AG04450 (cell line): ENCODE data around the gene ASAP3. TPM values are rescaled to one million over a fixed set of nuclear protein-coding genes. Genes with fewer than 3 reads are reported as not detected.

ENCODE experiments used
- CTCF ChIA-PET: fragments of 300-600, 350-600 bp; formaldehyde crosslinking; extraction: SDS; loops from one replicate; lab custom pipeline; 2022; ENCODE audit warnings: antibody characterized with exemption, inconsistent platforms; lab: Charles Lee
- POLR2A ChIA-PET: fragments of 350-600 bp; formaldehyde crosslinking; extraction: SDS; loops from one replicate; lab custom pipeline; 2021; ENCODE audit warnings: antibody characterized with exemption, inconsistent platforms; lab: Yijun Ruan, JAX
- DNase-seq: peaks from one replicate; pipeline ENCODE4 v3.0.0-alpha.2; 2011; ENCODE audit warnings: low read depth, low spot score
- H3K27ac ChIP-seq: one replicate; pipeline ENCODE4 v1.5.1; 2012; ENCODE audit warnings: low read depth, low read length, control low read depth
- H3K27me3 ChIP-seq: one replicate; pipeline ENCODE4 v1.6.0; 2012; ENCODE audit warnings: low read length; ENCODE audit not compliant: control insufficient read depth, insufficient read depth
- H3K4me3 ChIP-seq: 2 replicates; pipeline ENCODE4 v1.5.1; 2011; ENCODE audit warnings: mild to moderate bottlenecking, low read depth, low read length, control low read depth
- H3K9me3 ChIP-seq: 2 replicates; pipeline ENCODE4 v1.5.1; 2012; ENCODE audit warnings: low read length; ENCODE audit not compliant: control insufficient read depth, insufficient read depth
- polyA plus RNA-seq: library from polyadenylated mRNA; depleted of rRNA; stranded (reverse); fragments of >200 nt; gene quantifications from 2 replicates; pipeline ENCODE4 v1.2.3, GENCODE V29; 2011
- TF ChIP-seq, protein P1 (sequence below): IDR thresholded peaks from 2 replicates; pipeline ENCODE4 v1.5.1; 2011; ENCODE audit warnings: low read depth, low read length, control low read depth, inconsistent platforms

ASAP3 gene
- polyA plus RNA-seq, 1 experiment, result 25.5 TPM

DNA sequence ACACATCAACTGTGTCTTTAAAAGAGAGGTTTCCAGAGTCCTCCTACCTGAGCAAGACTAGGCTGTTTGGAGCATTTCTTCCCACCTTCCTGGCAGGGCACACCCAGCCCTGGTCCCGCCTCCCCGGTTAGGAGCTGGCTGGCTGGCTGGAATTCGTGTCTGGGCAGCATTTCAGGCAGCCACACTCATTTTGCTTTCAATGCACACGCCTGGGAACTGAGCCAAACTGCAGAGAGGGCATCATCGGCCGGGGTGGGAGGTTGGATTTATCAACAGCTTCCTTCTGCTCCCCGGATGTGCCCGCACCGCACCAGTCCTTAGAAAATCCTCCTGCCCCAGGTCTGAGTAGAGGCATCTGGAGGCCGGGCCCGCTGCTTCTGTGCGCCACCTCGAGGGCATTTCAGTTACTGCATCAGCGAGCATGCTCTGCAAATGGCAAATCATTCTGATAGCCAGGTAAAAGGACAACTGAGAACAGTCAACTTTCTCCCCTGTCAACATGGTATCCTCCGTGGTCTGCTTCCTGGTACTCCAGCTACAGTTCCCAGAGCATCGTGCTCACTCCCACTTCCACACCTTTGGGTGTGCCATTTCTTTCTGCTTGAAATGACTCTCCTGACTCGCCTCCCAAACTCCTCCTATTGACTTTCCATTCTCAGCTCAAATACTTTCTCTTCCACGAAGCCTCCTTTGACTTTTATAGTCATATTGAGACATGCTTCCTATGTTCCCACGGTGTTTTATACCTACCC, 80.1 kb downstream of the ASAP3 start:
- ChIA-PET POLR2A (interaction anchor here (0.7 to 2.7 kb wide), 6 partner anchors 10 to 80 kb away, joined by 3 to 24 read pairs (median 4); partner anchors contain the start of genes ASAP3 and HNRNPR), CTCF (interaction anchor here (0.6 to 2.9 kb wide), 52 partner anchors 9 to 429 kb away, joined by 3 to 34 read pairs (median 3); partner anchors contain the start of genes HNRNPR, TCEA3 and ZNF436)
- TF ChIP-seq, protein P1, sequence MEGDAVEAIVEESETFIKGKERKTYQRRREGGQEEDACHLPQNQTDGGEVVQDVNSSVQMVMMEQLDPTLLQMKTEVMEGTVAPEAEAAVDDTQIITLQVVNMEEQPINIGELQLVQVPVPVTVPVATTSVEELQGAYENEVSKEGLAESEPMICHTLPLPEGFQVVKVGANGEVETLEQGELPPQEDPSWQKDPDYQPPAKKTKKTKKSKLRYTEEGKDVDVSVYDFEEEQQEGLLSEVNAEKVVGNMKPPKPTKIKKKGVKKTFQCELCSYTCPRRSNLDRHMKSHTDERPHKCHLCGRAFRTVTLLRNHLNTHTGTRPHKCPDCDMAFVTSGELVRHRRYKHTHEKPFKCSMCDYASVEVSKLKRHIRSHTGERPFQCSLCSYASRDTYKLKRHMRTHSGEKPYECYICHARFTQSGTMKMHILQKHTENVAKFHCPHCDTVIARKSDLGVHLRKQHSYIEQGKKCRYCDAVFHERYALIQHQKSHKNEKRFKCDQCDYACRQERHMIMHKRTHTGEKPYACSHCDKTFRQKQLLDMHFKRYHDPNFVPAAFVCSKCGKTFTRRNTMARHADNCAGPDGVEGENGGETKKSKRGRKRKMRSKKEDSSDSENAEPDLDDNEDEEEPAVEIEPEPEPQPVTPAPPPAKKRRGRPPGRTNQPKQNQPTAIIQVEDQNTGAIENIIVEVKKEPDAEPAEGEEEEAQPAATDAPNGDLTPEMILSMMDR, result peak; percentile 96
- peak overlapping the region; percentile 78 for H3K27ac ChIP-seq
- peak; percentile 65 for DNase-seq
- H3K9me3 ChIP-seq, result no peaks in the 10 kb centered on the region
- H3K4me3 ChIP-seq, result no peak overlapping the region
- no peaks in the 10 kb centered on the region for H3K27me3 ChIP-seq

DNA sequence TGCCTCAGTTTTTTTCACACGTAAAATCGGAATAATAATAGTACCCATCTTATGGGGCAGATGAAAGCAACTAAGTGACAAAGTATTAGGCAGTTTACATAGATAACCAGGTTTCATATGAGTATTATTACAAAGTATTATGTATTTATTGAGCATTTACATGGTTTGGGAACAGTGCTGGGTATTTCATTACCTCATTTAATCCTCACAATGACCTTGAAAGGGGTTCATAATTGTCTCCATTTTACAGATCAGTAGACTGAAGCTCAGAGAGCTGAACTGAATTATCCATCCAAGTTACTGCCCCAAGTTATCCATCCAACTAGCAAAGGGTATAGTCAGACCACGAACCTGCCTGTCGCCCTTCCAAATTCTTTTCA, 80.6 kb downstream of the ASAP3 start:
- Histone ChIP-seq H3K27ac (peak overlapping the region; percentile 78), H3K27me3 (no peaks in the 10 kb centered on the region), H3K9me3 (no peaks in the 10 kb centered on the region), H3K4me3 (no peak overlapping the region)
- ChIA-PET CTCF (interaction anchor here (0.6 to 2.9 kb wide), 46 partner anchors 9 to 415 kb away, joined by 3 to 34 read pairs (median 4); partner anchors contain the start of genes HNRNPR, TCEA3 and ZNF436), POLR2A (interaction anchor here (0.7 to 2.7 kb wide), 6 partner anchors 9 to 81 kb away, joined by 3 to 24 read pairs (median 4); partner anchors contain the start of genes ASAP3 and HNRNPR)
- no peak for DNase-seq
- TF ChIP-seq, protein P1, result no peak

GRCh38 chr1:23403038-23403336, 81.0 kb downstream of the ASAP3 start:
- no peaks in the 10 kb centered on the region for H3K9me3 ChIP-seq
- ChIA-PET POLR2A (interaction anchor here (1.4 to 2.7 kb wide), 3 partner anchors 9 to 58 kb away, joined by 4 to 24 read pairs (median 6); partner anchors contain the start of gene HNRNPR), CTCF (interaction anchor here (0.7 to 2.9 kb wide), 13 partner anchors 9 to 132 kb away, joined by 3 to 34 read pairs (median 6); partner anchors contain the start of genes HNRNPR and ZNF436)
- TF ChIP-seq, protein P1, result no peak
- H3K4me3 ChIP-seq, result no peak overlapping the region
- peak; percentile 34 for DNase-seq
- no peaks in the 10 kb centered on the region for H3K27me3 ChIP-seq
- peak overlapping the region; percentile 25 for H3K27ac ChIP-seq

GRCh38 chr1:23402286-23403037, 81.5 kb downstream of the ASAP3 start:
- TF ChIP-seq, protein P1, result no peak
- H3K4me3 ChIP-seq, result no peak overlapping the region
- DNase-seq, result no peak
- H3K27me3 ChIP-seq, result no peaks in the 10 kb centered on the region
- ChIA-PET CTCF (interaction anchor here (0.7 to 2.9 kb wide), 6 partner anchors 19 to 78 kb away, joined by 3 to 24 read pairs (median 6); partner anchors contain the start of genes HNRNPR and ZNF436), POLR2A (interaction anchor here (1.4 to 2.7 kb wide), 3 partner anchors 8 to 58 kb away, joined by 4 to 24 read pairs (median 6); partner anchors contain the start of gene HNRNPR)
- H3K27ac ChIP-seq, result peak overlapping the region; percentile 25
- no peaks in the 10 kb centered on the region for H3K9me3 ChIP-seq
